T-helper 2 cell (primary cell): Measurements from ENCODE around the gene STAC.
"Not testable (repeated sequence)": the region's sequence is repeated elsewhere in the genome, so short reads cannot be mapped to it uniquely, and the experiment has no call there.

Source experiments
- DNase-seq, 5 experiments: peaks; one replicate each; pipeline versions ENCODE4 v3.0.0 to v3.0.0-alpha.2; 2012 to 2022

Gene STAC

DNA sequence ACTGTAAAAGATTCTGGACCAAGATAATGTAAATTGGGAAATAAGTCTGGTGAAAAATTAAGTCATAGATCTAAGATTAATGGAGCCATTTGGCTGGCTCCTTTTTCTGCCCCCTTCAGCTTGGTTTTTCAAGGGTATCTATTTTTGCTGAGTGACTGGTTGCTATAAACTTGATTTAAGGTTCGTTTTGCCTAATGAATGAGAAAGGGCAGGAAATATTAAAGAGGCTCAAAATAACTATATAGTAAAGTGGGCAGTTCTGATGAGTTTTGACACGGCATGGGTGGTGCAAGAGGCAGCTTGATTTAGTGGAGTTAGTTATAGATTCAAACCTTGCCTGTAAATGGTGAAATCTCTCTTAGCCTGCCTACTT is 140.7 kb downstream of the STAC start:
- no peak for DNase-seq

DNA sequence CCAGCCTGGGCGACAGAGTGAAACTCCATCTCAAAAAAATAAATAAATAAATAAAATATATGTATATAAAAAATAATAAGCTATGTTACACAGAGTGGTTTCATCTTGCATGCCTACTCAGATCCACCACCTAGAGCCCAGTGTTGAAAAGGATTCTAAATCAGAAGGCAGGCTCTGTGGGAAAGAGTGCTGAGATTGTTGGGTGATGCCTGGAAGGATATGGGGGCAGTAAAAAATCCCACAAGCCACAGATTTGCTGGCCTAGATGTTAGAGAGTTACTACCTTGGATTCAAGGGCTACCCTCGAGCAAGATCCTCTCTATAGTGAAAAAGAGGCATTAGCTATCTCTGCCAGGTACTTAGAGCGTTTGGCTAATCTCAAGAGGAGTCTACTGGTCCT is 144.3 kb downstream of the STAC start:
- no peak for DNase-seq

DNA sequence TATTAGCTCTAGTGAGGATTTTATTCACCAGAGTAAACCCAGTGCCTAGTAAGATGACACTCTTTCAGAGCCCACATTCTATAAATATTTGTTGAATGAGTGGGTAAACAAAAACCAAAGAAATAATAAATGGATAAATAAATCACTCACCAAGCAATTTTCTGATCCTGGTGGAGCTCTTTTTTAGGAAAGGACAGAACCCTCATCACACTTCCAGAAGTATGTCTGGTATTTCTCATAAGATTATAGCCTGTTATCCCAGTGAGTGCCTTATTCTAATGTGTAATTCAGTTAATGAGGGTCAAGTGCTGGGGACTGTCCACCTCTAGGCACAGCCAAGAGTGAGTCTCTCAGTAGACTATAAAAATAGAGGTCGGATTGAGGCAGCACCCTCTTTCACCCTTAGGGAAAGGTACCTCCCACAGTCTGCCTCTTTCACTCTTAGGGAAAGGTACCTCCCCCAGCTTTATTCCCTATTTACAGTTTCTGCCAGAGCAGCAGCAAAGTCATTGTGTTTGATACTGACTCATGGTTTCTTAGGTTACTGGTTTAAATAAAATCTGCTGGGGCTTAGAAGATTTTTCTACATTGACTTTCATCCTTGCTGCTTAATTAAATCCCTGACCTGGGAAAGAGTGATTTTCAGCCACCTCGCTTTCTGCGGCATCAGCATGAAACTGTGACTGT is 145.0 kb downstream of the STAC start:
- no peak for DNase-seq

DNA sequence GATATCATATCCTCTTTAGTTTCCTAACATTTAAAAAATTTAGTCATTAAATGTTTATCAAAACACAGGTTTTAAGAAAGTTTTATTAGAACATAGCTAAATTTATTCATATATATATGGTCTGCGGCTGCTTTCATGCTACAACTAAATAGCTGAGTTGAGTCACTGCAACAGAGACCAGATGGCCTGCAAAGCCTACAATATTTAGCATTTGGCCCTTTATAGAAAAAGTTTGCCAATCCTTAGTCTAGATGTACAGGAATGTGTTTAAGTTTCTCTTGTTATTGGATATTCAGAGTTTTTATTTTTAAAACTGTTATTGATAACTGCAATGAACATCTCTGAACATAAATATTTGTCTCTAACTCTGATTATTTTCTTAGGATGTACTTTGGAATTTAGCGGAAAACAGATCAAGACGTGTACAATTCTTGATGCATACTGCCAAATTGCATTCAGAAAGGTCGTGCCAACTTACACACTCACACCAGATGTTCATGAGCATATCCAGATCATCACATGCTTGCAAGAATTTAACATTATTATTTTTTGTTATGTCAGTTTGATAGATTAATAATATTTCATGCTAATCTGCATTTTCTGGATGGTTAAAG is 157.9 kb downstream of the STAC start:
- no peak for DNase-seq

DNA sequence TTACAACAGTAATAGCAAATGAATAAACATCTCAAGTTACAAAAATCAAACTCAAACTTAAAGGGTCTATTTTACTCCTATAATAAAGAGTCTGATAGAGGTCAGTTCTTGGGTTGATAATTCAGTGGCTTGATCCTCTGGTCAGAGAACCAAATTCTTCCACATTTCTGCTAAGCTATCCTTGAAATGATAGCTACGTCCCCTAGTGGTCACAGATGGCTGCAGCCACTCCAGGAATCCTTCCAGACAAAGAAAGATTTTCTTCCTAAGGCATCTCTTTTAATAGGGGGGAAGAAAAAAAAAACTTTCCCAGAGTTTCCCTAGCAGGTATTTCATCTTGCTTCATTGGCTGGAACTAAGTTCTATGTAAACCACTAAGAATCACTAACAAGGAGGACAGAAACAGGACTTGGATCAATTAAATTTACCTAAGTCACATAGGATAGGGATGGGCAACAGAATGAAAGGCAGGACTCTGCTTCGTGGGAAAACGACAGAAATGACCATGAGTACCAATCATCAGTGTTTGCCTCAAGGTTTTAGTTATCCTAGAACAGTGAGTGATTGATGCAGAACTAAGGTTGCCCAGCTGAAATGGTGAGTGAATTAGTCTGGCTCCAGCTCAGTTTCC is 160.7 kb downstream of the STAC start:
- no peak for DNase-seq

DNA sequence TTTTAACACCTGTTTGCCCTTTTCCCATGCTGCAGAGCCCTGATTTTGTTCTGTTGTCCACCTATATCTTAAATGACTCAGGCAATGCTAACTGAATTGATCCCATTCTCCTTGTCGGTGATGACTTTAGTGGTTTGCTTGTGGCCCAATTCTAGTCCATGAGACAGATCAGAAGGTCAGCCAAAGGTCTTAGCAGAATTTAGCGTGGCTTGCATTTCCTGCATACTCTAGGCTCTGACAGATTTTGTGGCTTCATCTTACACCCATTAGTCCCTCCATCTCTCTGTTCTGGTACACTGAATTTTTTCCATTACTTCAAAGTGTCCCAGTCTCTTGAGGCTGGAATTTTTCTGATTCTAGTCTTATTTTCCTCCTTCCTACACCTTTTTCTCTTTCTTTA is 161.9 kb downstream of the STAC start:
- DNase-seq, result no peak

DNA sequence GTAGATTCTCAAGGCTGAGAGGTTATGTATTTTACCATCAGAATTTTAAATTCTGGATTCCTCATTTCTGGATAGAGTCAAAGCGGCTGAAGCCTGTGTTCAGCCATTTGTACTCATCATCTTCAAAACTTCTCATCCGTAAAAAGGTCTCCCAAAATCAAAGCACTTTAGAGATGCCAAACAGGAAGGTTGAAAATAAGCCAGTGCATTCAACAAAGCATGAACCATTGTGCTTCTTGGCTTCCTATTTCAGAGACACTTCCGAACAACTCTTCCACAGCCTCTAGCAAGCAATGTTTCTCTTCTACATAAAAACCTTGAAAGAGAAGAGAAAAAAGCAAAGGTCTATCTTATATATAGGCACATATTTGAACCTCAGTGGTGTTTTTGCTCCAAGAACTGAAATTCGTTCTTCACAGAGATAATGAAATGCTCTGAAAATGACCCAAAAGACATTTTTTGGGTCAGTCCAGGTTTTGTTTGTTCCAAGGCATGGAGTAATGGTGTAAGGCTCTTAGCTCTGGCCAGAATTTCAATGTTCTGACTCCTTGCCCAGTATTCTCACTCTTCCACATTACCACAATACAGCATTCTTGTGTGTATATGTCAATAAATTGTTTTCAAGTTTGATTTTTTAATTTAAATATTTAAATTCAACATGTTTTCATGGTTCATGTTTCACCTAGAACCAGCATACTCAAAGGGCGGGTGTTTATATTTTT is 163.1 kb downstream of the STAC start:
- DNase-seq, result no peak

DNA sequence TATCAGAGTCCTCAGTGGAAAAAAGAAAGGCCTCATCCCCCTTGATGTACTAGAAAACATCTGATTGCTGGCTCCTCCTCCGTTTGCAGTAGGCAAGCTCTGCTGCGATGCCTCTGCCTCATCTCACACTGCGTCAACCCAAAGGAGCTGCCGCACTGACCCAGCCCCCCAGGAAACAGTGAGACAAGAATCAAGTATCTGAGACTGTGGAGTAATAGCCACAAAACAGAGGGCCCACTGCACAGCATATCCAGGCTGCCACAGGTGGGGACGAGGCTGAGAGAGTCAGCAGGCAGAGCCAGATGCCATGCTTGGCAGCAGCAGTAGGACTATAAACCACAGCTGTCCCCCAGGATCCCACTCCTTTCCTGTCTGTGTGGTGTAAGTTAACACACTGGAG is 165.9 kb downstream of the STAC start:
- no peak for DNase-seq

DNA sequence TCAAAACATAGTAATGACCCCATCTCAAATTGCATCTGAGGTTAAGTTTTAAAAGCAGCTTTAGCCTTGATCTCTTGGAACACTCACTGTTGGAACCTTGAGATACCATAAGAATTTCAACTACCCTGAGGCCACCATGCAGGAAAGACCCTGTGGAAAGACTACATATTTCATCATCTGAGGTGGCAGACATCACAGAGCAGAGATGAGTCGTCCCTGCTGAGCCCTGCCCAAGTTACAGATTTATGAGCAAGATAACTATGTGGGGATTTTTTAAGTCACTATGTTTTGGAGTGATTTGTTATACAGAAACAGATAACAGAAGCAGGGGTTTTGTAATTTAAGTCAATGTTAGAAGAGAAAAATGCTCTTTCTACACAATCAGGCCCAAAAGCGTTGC is 168.4 kb downstream of the STAC start:
- no peak for DNase-seq

DNA sequence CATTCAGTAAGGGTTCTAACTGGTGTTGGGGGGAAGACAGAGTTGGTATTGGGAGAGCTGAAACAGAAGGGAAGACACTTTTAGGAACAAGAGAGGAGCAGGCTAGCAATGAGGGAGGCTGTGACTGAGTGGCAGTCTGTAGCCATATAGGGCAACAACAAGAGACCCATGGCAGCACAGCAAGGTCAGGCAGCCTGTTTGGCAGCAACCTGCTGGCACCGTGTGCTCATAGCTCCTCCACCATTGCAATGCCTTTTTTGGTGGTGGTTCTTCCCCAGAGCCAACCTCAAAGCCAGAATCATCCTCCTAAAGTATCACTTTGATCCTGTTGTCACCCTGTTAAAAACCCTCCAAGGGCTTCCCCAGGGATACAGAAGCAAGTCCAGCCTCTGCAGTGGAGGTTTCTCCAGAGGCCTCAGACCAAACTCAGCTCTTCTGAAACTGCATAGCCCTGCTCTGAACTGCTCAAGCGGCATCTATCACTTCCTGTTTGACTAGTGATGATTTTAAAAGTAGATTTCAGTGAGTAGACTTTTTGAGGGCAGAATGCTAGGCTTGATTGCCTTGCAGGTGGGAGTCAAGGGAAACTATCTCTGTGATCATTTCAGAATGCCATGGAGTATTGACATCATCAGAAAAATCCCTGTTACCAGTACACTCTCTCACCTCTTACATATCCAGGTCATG is 176.9 kb downstream of the STAC start:
- DNase-seq, result no peak

DNA sequence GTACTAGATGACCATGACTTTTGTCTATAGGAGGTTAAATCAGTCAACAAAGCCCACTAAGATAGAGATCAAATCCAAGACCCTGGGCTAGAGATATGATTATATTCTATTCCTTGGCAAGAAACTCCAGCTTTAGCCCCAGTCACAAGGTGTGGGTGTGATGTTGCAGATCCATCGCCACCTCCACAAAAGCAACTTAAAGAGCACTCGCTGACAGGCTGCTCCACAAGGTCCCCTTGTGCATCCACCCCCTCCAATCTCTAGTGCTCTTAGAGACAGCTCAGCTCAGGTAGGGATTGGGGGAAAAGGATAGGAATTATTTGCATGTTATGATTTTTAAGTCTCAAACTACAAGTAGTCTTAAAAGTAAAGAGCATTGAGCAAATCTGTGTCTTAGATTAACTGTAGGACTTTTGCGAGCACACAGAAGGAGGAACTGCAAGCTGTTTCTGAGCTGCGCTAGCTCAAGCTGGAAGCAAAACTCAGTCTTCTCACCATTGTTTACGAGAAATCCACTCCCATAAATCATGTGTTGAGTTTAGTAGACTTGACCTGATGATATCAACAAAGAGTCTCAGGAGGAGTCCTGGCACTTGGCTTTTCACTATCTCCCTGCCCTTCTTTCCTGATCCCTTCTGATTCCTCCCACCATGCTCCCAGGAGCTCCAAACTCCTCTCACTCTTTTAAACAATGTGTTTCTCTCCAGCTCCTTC is 177.6 kb downstream of the STAC start:
- no peak for DNase-seq

DNA sequence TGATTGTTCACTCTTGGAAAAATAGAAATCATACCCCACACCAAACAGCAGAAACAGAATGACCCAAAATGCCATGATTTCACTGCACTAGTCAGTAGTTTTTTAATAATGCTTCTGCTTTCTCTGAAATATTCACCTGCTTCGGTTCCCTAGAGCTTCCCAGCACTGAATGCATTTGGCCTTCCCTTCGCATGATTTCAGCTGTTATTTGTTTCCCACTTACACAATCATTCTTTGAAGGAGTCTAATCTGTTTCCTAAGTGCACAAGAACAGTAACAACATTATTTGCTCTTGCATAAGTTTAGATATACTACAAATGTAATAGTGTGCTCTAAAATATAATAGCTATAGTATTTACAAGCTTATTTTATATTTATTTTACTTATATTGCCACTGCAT is 178.7 kb downstream of the STAC start:
- DNase-seq, result no peak

DNA sequence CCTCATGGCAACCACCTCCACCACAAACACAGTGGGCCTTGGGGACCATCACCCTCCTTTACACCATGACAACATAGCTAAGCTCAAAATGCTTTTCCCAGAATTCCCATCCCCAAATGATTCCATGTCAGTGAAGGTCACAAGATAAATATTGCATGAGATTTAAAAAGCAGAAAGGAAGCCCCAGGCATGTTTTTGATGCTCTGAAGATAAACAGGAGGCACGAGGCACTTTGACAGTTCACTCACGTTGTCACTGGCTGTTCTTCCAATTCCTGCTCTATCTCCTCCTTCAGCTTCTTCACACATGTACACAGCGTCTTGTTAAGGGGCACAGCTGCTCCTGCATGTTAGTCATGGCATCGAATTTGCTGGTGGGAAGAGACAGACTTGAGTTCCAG is 180.4 kb downstream of the STAC start:
- no peak for DNase-seq

DNA sequence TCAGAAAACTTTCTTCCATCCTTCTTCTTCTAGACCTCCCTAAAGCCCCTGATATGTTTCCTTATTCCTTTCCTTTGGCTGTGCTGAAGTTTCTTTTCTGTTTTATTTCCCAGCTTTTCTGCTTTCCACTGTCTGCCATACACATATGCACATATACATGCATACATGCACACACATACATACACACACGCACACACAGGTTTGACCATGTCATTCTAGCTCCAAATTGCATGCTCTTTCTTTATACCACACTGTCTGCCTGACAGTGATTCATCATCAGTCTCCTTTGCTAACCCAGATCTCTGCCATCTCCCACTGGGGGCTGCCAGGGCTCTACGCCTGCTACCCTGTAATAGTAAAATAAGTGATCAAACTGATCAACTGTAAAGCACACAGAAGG is 181.3 kb downstream of the STAC start:
- no peak for DNase-seq

DNA sequence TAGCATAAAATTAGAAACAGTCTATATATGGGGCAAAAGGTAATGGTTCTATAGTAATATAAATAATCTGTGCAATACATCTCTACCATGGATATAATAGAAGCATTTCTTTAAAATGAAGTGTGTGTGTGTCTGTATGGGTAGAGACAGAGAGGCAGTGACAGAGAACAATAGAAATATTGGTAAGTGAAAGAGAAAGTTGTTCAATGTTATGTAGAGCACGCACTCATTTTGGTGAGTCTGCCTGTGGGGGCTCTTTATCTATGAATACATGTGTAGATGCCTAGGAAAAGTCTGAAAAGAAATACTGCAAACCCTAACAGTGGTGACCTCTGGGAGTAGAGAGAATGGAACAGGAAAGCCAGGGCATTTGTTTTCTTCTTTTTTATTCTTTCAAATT is 182.6 kb downstream of the STAC start:
- no peak for DNase-seq

DNA sequence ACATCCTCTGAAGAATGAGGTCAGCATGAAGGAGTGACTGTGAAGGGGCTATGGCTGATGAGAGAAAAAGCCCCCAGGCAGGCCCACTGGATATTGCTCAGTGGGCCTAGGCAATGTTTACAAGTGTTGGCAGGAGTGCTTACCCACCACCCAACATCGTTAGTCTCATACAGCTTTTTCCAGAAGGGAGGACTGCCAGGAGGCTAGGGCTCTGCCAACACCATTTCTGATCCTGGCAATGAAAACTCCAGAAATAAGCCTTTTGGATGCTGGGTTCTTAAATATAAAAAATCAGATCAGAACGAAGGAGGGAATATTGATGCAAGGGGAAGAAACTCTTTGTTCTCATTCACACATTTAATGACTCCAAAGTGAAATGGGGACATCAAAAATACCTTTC is 194.9 kb downstream of the STAC start:
- DNase-seq, result no peak

DNA sequence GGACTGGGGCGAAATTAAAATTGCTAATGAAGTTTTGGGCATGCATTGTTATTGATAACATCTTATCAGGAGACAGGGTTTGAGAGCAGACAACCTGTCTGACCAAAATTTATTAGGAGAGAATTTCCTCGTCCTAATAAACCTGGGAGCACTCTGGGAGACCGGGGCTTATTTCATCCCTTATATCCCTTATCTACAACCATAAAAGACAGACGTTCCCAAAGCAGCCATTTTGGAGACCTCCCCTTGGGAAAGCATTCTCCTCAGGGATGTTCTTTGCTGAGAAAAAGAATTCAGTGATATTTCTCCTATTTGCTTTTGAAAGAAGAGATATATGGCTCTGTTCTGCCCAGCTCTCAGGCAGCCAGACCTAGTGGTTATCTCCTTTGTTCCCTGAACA is 198.1 kb downstream of the STAC start:
- DNase-seq, result not testable (repeated sequence)

DNA sequence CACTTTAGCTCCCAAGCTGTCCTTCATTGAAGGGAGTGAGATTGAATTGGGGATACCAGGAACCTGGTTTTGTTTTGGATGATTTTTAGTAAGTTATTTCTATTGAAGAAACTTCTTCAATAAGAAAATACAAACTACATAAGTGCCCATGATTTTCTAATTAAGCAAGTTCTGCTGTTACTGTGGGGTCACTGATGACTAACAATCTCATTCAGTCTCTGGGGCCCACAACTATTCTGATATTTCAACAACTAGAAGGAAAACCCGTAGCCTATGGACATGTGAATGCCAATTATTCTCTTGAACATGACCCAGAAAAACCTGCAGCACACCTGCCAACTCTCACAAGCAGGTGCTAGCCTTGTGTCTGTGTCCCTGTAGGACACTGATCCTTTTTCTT is 199.4 kb downstream of the STAC start:
- DNase-seq, result no peak

DNA sequence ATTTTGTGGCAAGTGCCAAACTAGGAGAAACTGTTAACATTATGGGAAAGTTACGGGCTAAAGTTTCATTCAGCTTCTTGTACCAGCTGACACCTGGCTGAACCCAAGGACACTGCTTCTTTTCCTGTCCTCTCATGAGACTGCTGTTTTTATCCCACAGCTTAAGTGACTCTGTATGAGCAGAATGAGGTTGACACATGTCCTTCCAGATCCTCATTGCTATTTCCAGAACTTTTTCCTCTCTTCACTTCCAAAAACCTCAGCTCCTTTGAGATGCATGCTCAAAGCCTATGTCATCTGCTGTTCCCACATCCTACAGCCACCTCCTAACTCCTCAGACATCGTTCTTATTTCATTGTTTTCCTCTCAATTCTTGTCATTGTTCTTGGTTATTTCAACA is 200.4 kb downstream of the STAC start:
- no peak for DNase-seq

DNA sequence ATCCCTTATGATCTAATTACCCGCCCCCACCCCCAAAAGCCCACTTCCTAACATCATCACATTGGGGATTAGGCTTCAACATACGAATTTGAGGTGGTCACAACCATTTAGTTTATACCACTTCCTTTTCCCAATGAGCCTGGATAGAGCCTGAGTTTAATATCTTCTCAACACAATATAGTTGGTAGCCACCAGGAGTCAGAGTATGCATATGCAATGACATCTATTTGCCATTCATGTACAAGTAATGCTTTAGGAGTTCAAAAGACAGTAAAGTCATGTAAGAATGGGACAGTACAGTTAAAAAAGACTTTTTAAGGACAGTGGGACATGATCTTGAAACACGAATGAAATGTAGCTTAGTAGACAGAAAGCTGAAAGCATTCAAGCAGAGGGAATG is 211.7 kb downstream of the STAC start:
- no peak for DNase-seq

DNA sequence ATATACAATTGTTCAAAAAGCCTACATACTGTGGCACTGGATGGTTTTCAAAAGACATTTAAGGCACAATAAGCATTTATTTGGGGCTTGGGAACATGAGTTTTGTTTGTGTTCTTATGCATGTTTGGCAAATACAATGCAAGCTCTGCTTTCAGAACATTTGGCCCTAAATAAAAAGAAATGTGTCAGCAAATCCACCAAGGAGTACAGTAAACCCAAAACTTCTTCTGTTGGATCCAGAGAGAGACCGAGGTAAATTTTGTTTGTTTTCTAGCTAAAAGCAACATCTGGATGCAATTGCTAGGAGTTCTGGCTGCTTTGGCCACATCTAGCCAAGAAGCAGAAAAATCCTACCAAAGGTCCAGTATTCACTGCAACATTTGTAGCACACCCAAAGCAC is 215.2 kb downstream of the STAC start:
- DNase-seq, result no peak

DNA sequence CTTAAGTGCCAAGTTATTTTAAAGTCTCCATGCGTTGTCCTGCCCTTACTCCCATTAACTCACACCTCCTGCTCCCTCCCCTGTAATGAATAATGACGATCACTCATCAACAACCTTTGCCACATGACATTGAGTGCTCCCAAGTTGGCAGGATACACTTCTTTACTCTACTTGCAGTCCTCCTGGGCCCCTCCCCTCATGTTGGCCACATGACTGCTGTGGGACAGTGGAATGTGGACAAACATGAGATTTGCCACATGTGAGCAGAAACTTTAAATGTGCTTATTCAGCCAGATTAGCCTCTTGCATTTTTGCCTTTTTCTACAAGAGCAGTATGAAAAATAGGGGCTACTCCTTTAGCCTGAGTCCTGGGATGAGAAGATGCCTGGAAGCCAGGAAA is 216.1 kb downstream of the STAC start:
- DNase-seq, result no peak

DNA sequence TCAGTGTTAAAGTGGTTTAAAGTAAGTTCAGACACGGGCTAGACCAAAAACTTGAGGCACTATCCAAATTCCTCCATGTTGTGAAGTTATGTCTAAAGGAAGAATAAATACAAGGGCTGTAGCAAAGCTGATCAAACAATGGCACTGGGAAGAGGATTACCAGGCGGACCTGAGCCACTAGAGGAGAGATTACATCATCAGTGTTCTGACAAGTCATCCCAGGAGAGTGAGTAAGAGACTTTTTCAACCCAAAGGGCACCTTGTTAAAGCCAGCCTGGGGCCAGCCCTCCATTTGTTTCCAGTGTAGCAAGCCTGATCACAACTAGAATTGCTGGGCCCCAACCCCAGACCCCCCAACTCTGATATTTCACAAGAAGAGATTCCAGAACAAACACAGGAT is 217.1 kb downstream of the STAC start:
- no peak for DNase-seq
